ENCODE data around the gene ZBTB4.

The ZBTB4 gene

GRCh38 chr17:7444682-7445618, 34.5 kb downstream of the ZBTB4 start, which contains the start of gene CHRNB1:
CHRNB1 (plus strand) TSS chr17:7445061; CDS start chr17:7445128, 67 bp downstream.
- TF ChIP-seq CTCF (conservative IDR thresholded peaks at IDR 0.05) (no peak), ZFX (IDR thresholded peaks at IDR 0.05) (no peak)
- H3K27ac ChIP-seq = no peak within 1 kb of the TSS

GRCh38 chr17:7443499-7444485, 35.6 kb downstream of the ZBTB4 start:
- no peak overlapping the region for H3K27ac ChIP-seq
- TF ChIP-seq CTCF (conservative IDR thresholded peaks at IDR 0.05) = no peak
- TF ChIP-seq ZFX (IDR thresholded peaks at IDR 0.05) = no peak

- H3K27ac ChIP-seq = no peak overlapping the region
- TF ChIP-seq ZFX (IDR thresholded peaks at IDR 0.05) (no peak), CTCF (conservative IDR thresholded peaks at IDR 0.05) (no peak)
Measured at GRCh38 chr17:7442142-7442541, 37.3 kb downstream of the ZBTB4 start.

GRCh38 chr17:7441266-7441665, 38.2 kb downstream of the ZBTB4 start:
- H3K27ac ChIP-seq = no peak overlapping the region
- TF ChIP-seq CTCF (conservative IDR thresholded peaks at IDR 0.05) (no peak), ZFX (IDR thresholded peaks at IDR 0.05) (no peak)

GRCh38 chr17:7440834-7441195, 38.6 kb downstream of the ZBTB4 start:
- TF ChIP-seq CTCF (conservative IDR thresholded peaks at IDR 0.05) (no peak), ZFX (IDR thresholded peaks at IDR 0.05) (no peak)
- no peak overlapping the region for H3K27ac ChIP-seq

- TF ChIP-seq ZFX (IDR thresholded peaks at IDR 0.05) = no peak
- TF ChIP-seq CTCF (conservative IDR thresholded peaks at IDR 0.05) = no peak
- no peak overlapping the region for H3K27ac ChIP-seq
Measured at GRCh38 chr17:7440113-7440833, 39.2 kb downstream of the ZBTB4 start.
